ENCODE measurements around the gene PYGB.
"Not testable (repeated sequence)": the region's sequence is repeated elsewhere in the genome, so short reads cannot be mapped to it uniquely, and the experiment has no call there.

The PYGB gene

GRCh38 chr20:25230166-25230831, 17.6 kb upstream of the PYGB start:
- DNase-seq (ENCODE audit: low read depth): no peak

GRCh38 chr20:25233016-25233772, 14.7 kb upstream of the PYGB start:
- no peak for DNase-seq (ENCODE audit: low read depth)

GRCh38 chr20:25234009-25234849, 13.7 kb upstream of the PYGB start:
- not testable (repeated sequence) for DNase-seq (ENCODE audit: low read depth)

- DNase-seq (ENCODE audit: low read depth): no peak
These were observed 11.2 kb upstream of the PYGB start for GRCh38 chr20:25236450-25237304.

GRCh38 chr20:25237610-25238318, 10.1 kb upstream of the PYGB start:
- no peak for DNase-seq (ENCODE audit: low read depth)

- DNase-seq (ENCODE audit: low read depth): no peak
These were observed 9.4 kb upstream of the PYGB start for GRCh38 chr20:25238319-25239037.

GRCh38 chr20:25239387-25240370, 8.2 kb upstream of the PYGB start:
- DNase-seq (ENCODE audit: low read depth): no peak

- not testable (repeated sequence) for DNase-seq (ENCODE audit: low read depth)
These were observed 6.8 kb upstream of the PYGB start for GRCh38 chr20:25240851-25241658.

GRCh38 chr20:25241659-25241955, 6.3 kb upstream of the PYGB start:
- DNase-seq (ENCODE audit: low read depth): not testable (repeated sequence)

- DNase-seq (ENCODE audit: low read depth): no peak
These were observed 5.7 kb upstream of the PYGB start for GRCh38 chr20:25242231-25242630.

- no peak for DNase-seq (ENCODE audit: low read depth)
These were observed 4.4 kb upstream of the PYGB start for GRCh38 chr20:25243416-25243979.

- DNase-seq (ENCODE audit: low read depth): no peak
These were observed 2.9 kb upstream of the PYGB start for GRCh38 chr20:25244976-25245375.

GRCh38 chr20:25245461-25245860, 2.4 kb upstream of the PYGB start:
- no peak for DNase-seq (ENCODE audit: low read depth)

GRCh38 chr20:25246182-25246999, 1.5 kb upstream of the PYGB start:
- DNase-seq (ENCODE audit: low read depth): no peak

- DNase-seq (ENCODE audit: low read depth): no peak
These were observed 826 bp upstream of the PYGB start for GRCh38 chr20:25247000-25247517.

- no peak for DNase-seq (ENCODE audit: low read depth)
These were observed 348 bp upstream of the PYGB start for GRCh38 chr20:25247518-25247955.

GRCh38 chr20:25248786-25249172, 894 bp downstream of the PYGB start:
- DNase-seq (ENCODE audit: low read depth): no peak

Data from stimulated activated CD8-positive, alpha-beta memory T cell treated with anti-CD3 and anti-CD28 coated beads, Interleukin-7, amount 100 ng/mL, for 24 hours (primary cell).